HG03565 (cell line): Measurements from ENCODE around the gene MLPH.

ENCODE experiments used
- ATAC-seq: cut with Tn5 transposase; IDR thresholded peaks from one replicate; pipeline ENCODE4 v1.9.1; 2021; ENCODE audit warnings: mild to moderate bottlenecking, moderate library complexity; ENCODE audit not compliant: unreplicated experiment

Gene MLPH

DNA sequence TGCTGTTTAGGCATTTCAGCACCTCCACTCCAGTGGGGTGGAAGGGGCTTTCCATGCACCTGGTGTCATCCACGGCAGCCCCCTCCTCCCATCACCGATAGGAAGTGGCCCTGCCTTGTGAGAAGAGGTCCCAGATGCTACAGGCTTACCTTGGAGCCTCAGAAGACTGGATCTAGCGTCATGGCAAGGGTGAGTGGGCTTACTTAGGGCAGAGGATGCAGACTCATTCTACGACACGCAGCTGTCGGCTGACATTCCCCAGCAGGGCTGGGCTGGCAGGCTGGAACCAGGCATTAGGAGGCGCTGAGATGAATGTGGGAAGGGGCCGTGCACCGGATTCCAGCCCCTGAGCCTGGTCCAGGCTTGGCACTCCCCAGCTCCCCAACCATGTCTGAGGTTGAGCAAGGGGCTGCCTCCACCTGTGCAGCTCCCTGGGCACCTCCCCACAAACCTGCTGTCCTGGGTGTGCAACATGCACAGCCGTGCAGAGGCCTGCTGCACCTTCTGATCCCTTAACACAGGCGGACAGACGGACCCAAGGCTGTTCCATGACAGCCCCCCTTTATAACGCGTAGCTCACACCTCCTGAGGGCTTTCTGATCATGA is 77.6 kb downstream of the MLPH start:
- ATAC-seq, result no peak

DNA sequence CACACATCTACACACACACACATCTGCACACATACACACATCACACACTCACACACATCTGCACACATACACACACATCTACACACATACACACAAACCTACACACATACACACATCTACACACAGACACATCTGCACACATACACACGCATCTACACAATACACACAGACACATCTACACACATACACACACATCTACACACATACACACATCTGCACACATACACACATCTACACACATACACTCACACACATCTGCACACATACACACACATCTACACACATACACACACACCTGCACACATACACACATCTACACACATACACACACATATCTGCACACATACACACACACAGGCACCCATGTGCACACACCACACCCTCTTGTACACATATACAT is 78.9 kb downstream of the MLPH start:
- ATAC-seq, result no peak

DNA sequence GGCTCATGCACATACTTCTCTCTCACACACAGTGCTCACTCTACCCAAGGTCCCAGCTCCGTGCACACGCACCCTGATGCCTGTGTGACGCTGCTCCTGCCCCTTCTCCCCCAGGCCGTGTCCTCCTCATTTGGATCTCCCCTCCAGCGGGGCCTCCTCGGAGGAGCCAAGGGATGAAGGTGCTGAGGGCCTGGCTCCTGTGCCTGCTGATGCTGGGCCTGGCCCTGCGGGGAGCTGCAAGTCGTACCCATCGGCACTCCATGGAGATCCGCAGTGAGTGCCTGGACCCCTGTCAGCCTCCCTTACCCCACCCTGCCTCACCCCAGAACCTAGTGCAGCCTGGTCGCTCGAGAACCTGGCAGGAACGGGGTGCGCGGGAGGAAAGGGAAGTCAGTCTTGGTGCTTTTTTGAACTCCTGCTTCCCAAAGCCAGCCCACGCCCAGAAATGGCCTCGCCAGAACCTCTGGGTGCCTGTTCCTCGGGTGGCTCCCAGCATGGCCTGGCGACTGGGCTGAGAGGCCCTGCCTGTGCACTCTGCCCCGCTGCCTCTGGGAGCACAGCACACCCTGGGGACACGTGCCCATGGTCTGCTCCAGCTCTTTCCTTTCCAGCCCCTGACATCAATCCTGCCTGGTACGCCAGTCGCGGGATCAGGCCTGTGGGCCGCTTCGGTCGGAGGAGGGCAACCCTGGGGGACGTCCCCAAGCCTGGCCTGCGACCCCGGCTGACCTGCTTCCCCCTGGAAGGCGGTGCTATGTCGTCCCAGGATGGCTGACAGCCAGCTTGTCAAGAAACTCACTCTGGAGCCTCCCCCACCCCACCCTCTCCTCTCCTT is 79.6 kb downstream of the MLPH start, which contains the start of gene PRLH:
PRLH (plus strand) TSS at position 174 of the 835 bp plus-strand sequence; CDS start at position 174, 0 bp downstream.
- ATAC-seq, result no peak

DNA sequence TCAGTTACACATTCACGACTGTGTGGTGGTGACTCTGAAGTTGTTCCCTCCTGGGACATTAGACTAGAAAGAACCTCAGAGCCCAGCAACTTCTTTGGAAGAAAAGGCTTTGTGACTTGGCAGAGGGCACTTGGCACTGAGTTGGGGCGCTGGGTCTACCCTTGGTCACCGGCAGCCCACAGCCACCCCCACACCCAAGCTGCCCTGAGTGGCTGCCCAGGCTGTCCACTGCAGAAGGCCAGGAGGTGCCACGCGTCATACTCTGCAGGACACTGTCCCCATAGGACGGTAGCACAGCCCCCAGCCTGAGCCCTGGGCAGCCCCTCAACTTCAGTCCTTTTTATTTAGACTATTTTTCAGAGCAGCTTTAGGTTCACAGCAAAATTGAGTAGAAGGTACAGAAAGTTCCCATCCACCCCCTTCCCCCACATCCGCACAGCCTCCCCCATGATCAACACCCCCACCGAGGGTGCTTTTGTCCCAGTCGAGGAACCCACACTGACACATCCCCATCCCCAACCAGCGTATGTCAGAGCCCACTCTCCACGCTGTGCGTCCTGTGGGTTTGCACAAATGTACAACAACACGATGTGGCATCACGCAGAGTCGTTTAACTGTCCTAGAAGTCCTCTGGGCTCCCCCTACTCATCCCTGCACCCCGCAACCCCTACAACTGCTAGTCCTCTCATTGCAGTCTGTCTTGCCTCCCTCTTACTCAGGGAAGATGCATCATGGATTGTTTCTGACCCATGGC is 80.4 kb downstream of the MLPH start:
- no peak for ATAC-seq

- ATAC-seq, result no peak
Observed at GRCh38 chr2:237568121-237568660, 81.1 kb downstream of the MLPH start.

DNA sequence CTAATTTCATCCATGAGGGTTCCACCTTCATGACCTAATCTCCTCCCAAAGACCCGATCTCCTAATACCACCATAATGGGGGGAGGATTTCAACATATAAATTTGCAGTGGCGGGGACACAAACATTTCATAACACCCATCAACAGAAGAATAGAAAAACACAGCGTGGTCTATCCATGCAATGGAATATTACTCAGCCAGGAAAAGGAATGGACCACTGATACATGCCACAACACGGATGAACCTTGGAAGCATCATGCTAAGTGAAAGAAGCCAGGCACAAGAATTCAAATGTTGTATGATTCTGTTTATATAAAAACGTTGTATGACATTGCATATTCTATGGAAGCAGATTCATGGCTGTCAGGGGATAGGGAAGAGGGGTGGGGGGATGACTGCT is 82.0 kb downstream of the MLPH start:
- ATAC-seq, result no peak

DNA sequence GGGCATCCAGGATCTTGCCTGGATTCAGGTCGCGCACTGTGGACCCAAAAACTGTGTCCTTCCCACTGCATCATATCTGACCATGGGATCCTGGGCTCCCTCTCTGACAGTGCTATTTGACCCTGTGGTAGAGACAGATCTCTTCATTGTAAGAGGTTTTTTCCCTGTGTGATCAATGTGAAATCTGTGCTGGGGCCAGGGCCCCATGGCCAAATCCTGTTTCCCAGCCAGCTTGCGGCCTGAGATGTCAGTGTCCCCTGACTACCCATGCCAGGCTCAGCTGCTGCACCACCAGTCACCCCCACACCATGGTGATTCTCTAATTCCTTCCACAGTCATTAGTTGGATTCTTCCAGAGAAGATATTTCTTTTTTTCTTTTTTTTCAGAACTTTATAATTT is 82.8 kb downstream of the MLPH start:
- ATAC-seq, result no peak

DNA sequence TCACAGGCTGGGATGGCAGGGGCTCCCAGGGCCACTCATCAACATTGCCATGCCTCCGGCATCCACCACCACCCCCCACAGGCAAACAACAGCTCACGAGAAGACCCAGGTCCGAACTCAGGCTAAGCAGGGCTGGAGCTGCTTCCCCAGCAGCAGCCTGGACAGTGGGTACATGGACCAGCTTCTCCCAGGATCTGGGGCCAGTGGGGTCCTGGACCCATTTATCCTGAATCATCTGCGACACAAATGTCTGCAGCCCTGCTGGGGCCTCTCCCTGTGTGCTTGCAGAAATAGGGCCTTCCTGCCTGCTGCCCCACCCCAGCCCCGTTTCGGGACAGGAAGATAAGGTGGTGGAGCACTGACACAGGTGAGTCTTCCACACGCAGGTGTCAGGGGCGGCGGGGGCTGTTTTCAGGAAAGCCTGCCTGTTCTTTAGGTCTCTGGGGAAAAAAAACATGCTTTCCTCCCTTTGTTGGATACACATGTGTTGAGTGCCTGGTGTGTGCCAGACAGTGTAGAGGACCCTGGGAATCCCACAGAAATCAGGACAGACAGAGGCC is 83.8 kb downstream of the MLPH start:
- ATAC-seq, result no peak

DNA sequence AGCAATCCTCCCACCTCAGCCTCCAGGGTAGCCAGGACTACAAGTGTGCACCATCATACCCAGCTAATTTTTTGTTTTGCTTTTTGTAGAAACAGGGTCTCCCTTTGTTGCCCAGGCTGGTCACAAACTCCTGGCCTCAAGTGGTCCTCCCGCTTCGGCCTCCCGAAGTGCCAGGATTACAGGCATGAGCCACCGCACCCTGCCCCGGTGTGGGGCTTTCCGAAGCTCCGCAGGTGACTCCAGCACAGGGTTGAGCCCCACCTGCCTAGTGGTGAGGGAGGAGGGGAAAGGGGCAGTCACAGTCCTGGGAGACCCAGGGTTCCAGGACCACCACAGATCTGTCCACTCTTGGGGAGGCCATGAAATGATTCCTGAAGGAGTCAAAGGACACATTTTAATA is 84.5 kb downstream of the MLPH start:
- no peak for ATAC-seq

GRCh38 chr2:237572021-237572741 is 85.1 kb downstream of the MLPH start:
- ATAC-seq, result no peak

- no peak for ATAC-seq
Observed at GRCh38 chr2:237572742-237573101, 85.7 kb downstream of the MLPH start.

- ATAC-seq, result no peak
Observed at GRCh38 chr2:237573721-237574415, 86.8 kb downstream of the MLPH start.

DNA sequence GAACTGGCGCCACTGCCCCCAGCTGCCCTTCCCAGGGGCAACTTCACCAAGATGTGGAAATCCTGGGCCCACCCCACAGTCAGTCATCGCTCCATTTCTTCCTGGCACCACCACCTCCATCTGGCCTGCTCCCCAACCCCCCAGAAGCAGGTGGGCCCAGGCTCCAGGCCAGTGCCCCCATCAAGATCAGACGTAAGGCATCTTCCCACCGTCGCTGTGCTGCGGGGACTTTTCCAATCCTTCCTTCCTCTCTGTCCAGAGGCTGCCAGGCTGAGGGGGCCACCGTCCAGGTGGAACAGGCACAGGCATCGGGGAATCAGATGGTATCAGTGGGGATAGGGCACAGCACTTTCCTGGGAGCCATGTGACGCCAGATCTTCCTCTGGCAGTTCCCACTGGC is 87.4 kb downstream of the MLPH start:
- no peak for ATAC-seq

DNA sequence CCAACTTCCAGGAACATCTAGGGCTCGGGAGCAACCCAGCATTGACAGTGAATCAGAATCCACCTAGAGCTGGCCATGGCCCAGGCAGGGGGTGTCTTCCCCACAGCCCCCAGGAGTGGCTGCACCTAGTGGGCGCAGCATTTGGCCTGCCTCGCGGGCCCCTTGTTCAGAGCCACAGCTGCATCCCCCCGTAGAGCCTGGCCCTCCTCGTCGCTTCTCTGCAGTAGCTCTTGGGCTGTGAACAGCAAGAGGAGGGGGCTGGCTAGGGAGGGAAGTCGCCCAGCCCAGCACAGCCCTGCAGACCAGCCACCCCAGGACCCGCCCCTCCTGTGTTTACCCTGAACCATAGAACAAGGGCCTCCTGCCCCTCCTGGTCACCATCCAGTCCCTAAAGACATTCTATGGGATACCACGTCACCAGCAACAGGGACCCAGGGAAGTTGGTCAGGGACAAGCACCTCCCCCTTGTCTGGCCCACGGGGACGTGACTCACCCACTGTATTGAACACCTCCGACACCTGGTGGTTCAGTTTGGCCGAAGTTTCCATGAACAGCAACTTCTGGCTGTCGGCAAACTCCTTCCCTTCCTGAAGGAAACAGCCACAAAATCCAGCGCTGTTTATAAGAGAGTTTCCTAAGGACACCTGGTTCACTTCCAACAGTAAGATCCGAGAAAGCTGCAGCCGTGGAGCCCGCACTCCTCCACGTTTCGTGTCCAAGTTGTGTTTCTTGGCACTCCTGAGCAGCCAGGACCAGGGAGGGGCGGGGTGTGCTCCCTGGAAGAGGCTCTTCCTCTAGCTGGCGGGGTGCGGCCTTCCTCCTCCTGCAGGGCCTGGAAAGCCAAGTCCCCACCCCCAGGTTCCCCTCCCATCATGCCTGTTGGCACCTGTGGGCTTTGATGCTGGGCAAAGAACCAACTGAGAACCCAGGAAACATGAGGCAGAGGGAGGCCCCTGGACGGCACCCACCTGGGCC is 88.1 kb downstream of the MLPH start:
- ATAC-seq, result no peak

- ATAC-seq, result no peak
Observed at GRCh38 chr2:237575869-237576862, 89.1 kb downstream of the MLPH start.

DNA sequence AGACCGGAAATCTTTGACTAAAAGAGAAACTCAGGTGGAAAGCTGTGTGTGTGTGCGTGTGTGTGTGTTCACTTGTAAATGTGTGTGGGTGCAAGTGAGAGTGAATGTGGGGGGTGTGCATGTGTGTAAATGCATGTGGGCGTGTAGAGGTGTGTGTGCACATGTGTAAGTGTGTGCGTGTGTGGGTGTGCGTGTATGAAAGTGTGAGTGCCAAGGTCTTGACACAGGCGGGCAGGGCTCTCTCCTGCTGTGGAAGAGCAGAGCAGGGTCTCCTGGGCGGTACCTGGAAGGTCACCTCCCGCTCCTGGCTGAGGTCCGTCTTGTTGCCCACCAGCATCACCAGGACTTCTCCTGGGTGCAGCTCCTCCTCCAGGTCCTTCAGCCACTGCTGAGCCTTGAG is 89.9 kb downstream of the MLPH start:
- ATAC-seq, result no peak

- no peak for ATAC-seq
Observed at GRCh38 chr2:237577458-237577857, 90.4 kb downstream of the MLPH start.
